ENCODE results near the gene MYO10. TPM values are rescaled to one million over a fixed set of nuclear protein-coding genes. Genes with fewer than 3 reads are reported as not detected.
"Not testable (repeated sequence)": the region's sequence is repeated elsewhere in the genome, so short reads cannot be mapped to it uniquely, and the experiment has no call there.

The MYO10 gene
- total RNA-seq, 2 experiments from 2014 or later: 0.08 TPM; not detected in 1

- ChIA-PET CTCF (interaction anchor here (0.6 kb wide), 1 partner anchor 1109 kb away, joined by 3 read pairs; no protein-coding TSS in a partner anchor), POLR2A (no interaction called here)
- Mint-ChIP-seq H3K27ac (no peak overlapping the region), H3K9me3 (no peaks in the 10 kb centered on the region), H3K4me1 (no peaks in the 10 kb centered on the region), H3K4me3 (no peak overlapping the region), H3K36me3 (ENCODE audit: low read depth) (no peaks in the 10 kb centered on the region), H3K27me3 (no peaks in the 10 kb centered on the region)
- DNase-seq: no peak
These were observed 82.6 kb downstream of the MYO10 start for GRCh38 chr5:16853518-16853917.

- no peaks in the 10 kb centered on the region for H3K36me3 Mint-ChIP-seq (ENCODE audit: low read depth)
- H3K27ac Mint-ChIP-seq: no peak overlapping the region
- no peak for DNase-seq
- no peaks in the 10 kb centered on the region for H3K9me3 Mint-ChIP-seq
- POLR2A ChIA-PET: no interaction called here
- CTCF ChIA-PET: no interaction called here
- H3K4me1 Mint-ChIP-seq: no peaks in the 10 kb centered on the region
- H3K27me3 Mint-ChIP-seq: no peaks in the 10 kb centered on the region
- no peak overlapping the region for H3K4me3 Mint-ChIP-seq
These were observed 83.7 kb downstream of the MYO10 start for GRCh38 chr5:16852251-16853005.

- ChIA-PET POLR2A (no interaction called here), CTCF (no interaction called here)
- H3K4me3 Mint-ChIP-seq: no peak overlapping the region
- no peak for DNase-seq
- H3K4me1 Mint-ChIP-seq: no peaks in the 10 kb centered on the region
- H3K9me3 Mint-ChIP-seq: no peaks in the 10 kb centered on the region
- H3K36me3 Mint-ChIP-seq (ENCODE audit: low read depth): no peaks in the 10 kb centered on the region
- H3K27ac Mint-ChIP-seq: no peak overlapping the region
- H3K27me3 Mint-ChIP-seq: no peaks in the 10 kb centered on the region
These were observed 86.3 kb downstream of the MYO10 start for GRCh38 chr5:16849775-16850174.

- Mint-ChIP-seq H3K27me3 (no peaks in the 10 kb centered on the region), H3K4me1 (no peaks in the 10 kb centered on the region), H3K36me3 (ENCODE audit: low read depth) (no peaks in the 10 kb centered on the region), H3K27ac (no peak overlapping the region), H3K4me3 (no peak overlapping the region), H3K9me3 (no peaks in the 10 kb centered on the region)
- POLR2A ChIA-PET: no interaction called here
- DNase-seq: no peak
- CTCF ChIA-PET: no interaction called here
These were observed 86.9 kb downstream of the MYO10 start for GRCh38 chr5:16849181-16849580.

- POLR2A ChIA-PET: no interaction called here
- no peaks in the 10 kb centered on the region for H3K36me3 Mint-ChIP-seq (ENCODE audit: low read depth)
- H3K9me3 Mint-ChIP-seq: no peaks in the 10 kb centered on the region
These were observed 91.1 kb downstream of the MYO10 start for GRCh38 chr5:16844952-16845351.

GRCh38 chr5:16842896-16843295, 93.2 kb downstream of the MYO10 start:
- H3K9me3 Mint-ChIP-seq: no peaks in the 10 kb centered on the region
- no peaks in the 10 kb centered on the region for H3K36me3 Mint-ChIP-seq (ENCODE audit: low read depth)
- no peaks in the 10 kb centered on the region for H3K4me1 Mint-ChIP-seq
- H3K27me3 Mint-ChIP-seq: peaks cover 10% of the 10 kb centered on the region
- ChIA-PET CTCF (no interaction called here), POLR2A (no interaction called here)
- H3K4me3 Mint-ChIP-seq: no peak overlapping the region
- DNase-seq: no peak
- no peak overlapping the region for H3K27ac Mint-ChIP-seq

More at GRCh38 chr5:16844952-16845351, 91.1 kb downstream of the MYO10 start:
- H3K4me1 Mint-ChIP-seq: no peaks in the 10 kb centered on the region
- no peak overlapping the region for H3K4me3 Mint-ChIP-seq
- H3K27me3 Mint-ChIP-seq: peaks cover 10% of the 10 kb centered on the region
- CTCF ChIA-PET: interaction anchor here (0.6 kb wide), 1 partner anchor 394 kb away, joined by 6 read pairs; no protein-coding TSS in a partner anchor
- no peak overlapping the region for H3K27ac Mint-ChIP-seq
- DNase-seq: no peak

- ChIA-PET CTCF (no interaction called here), POLR2A (no interaction called here)
- no peak overlapping the region for H3K27ac Mint-ChIP-seq
- H3K9me3 Mint-ChIP-seq: no peaks in the 10 kb centered on the region
- no peaks in the 10 kb centered on the region for H3K4me1 Mint-ChIP-seq
- no peak for DNase-seq
- peaks cover 10% of the 10 kb centered on the region for H3K27me3 Mint-ChIP-seq
- no peaks in the 10 kb centered on the region for H3K36me3 Mint-ChIP-seq (ENCODE audit: low read depth)
- H3K4me3 Mint-ChIP-seq: no peak overlapping the region
These were observed 94.7 kb downstream of the MYO10 start for GRCh38 chr5:16841416-16841815.

GRCh38 chr5:16837305-16837704, 98.8 kb downstream of the MYO10 start:
- no peaks in the 10 kb centered on the region for H3K36me3 Mint-ChIP-seq (ENCODE audit: low read depth)
- no peaks in the 10 kb centered on the region for H3K4me1 Mint-ChIP-seq
- ChIA-PET CTCF (no interaction called here), POLR2A (no interaction called here)
- H3K27me3 Mint-ChIP-seq: peaks cover 2% of the 10 kb centered on the region
- DNase-seq: no peak
- no peaks in the 10 kb centered on the region for H3K9me3 Mint-ChIP-seq
- H3K27ac Mint-ChIP-seq: no peak overlapping the region
- H3K4me3 Mint-ChIP-seq: no peak overlapping the region

GRCh38 chr5:16834029-16834428, 102.1 kb downstream of the MYO10 start:
- Mint-ChIP-seq H3K4me1 (no peaks in the 10 kb centered on the region), H3K4me3 (no peak overlapping the region), H3K27ac (no peak overlapping the region), H3K27me3 (no peaks in the 10 kb centered on the region), H3K36me3 (ENCODE audit: low read depth) (no peaks in the 10 kb centered on the region), H3K9me3 (no peaks in the 10 kb centered on the region)
- CTCF ChIA-PET: no interaction called here
- no peak for DNase-seq
- POLR2A ChIA-PET: no interaction called here

- POLR2A ChIA-PET; H3K9me3 Mint-ChIP-seq; H3K4me3 Mint-ChIP-seq; DNase-seq; H3K27ac Mint-ChIP-seq; H3K27me3 Mint-ChIP-seq; CTCF ChIA-PET; H3K4me1 Mint-ChIP-seq; H3K36me3 Mint-ChIP-seq (ENCODE audit: low read depth): not testable (repeated sequence)
These were observed 104.8 kb downstream of the MYO10 start for GRCh38 chr5:16831326-16831725.

GRCh38 chr5:16827755-16828154, 108.3 kb downstream of the MYO10 start:
- H3K4me3 Mint-ChIP-seq: no peak overlapping the region
- H3K4me1 Mint-ChIP-seq: no peaks in the 10 kb centered on the region
- no peak for DNase-seq
- no peaks in the 10 kb centered on the region for H3K27me3 Mint-ChIP-seq
- ChIA-PET CTCF (interaction anchor here (0.7 kb wide), 1 partner anchor 68 kb away, joined by 4 read pairs; no protein-coding TSS in a partner anchor), POLR2A (no interaction called here)
- no peaks in the 10 kb centered on the region for H3K36me3 Mint-ChIP-seq (ENCODE audit: low read depth)
- no peaks in the 10 kb centered on the region for H3K9me3 Mint-ChIP-seq
- H3K27ac Mint-ChIP-seq: no peak overlapping the region

- CTCF ChIA-PET: no interaction called here
These were observed 109.5 kb downstream of the MYO10 start for GRCh38 chr5:16826379-16827125.

GRCh38 chr5:16819522-16820167, 116.4 kb downstream of the MYO10 start:
- no peak overlapping the region for H3K27ac Mint-ChIP-seq
- no peaks in the 10 kb centered on the region for H3K4me1 Mint-ChIP-seq
- H3K36me3 Mint-ChIP-seq (ENCODE audit: low read depth): no peaks in the 10 kb centered on the region
- no peaks in the 10 kb centered on the region for H3K27me3 Mint-ChIP-seq
- no peaks in the 10 kb centered on the region for H3K9me3 Mint-ChIP-seq
- POLR2A ChIA-PET: no interaction called here
- CTCF ChIA-PET: no interaction called here
- DNase-seq: no peak
- H3K4me3 Mint-ChIP-seq: no peak overlapping the region

More at GRCh38 chr5:16826379-16827125, 109.5 kb downstream of the MYO10 start:
- no peak for DNase-seq
- no peak overlapping the region for H3K4me3 Mint-ChIP-seq
- no peaks in the 10 kb centered on the region for H3K4me1 Mint-ChIP-seq
- H3K27ac Mint-ChIP-seq: no peak overlapping the region
- no peaks in the 10 kb centered on the region for H3K9me3 Mint-ChIP-seq
- POLR2A ChIA-PET: no interaction called here
- H3K27me3 Mint-ChIP-seq: no peaks in the 10 kb centered on the region
- H3K36me3 Mint-ChIP-seq (ENCODE audit: low read depth): no peaks in the 10 kb centered on the region
